Stimulated activated CD4-positive, alpha-beta T cell treated with anti-CD3 and anti-CD28 coated beads, Interleukin-2, amount 100 ng/mL, for 4 hours (primary cell): ENCODE data around the gene POLE3.
A peak's percentile ranks its signal among the peaks of the same experiment; 100 is the strongest.
"Not testable (repeated sequence)": the region's sequence is repeated elsewhere in the genome, so short reads cannot be mapped to it uniquely, and the experiment has no call there.

Experiments
- DNase-seq: peaks from one replicate; pipeline ENCODE4 v3.0.0-alpha.2; 2020; ENCODE audit warnings: low read depth

Gene POLE3

GRCh38 chr9:113410207-113410864 is at the start of gene POLE3, which contains the start of gene C9orf43:
TSS of gene POLE3 (minus strand) at chr9:113410675. CDS start at chr9:113410293, 382 bp downstream.
TSS of gene C9orf43 (plus strand) at chr9:113410747. CDS start at chr9:113413494, 2,747 bp downstream.
- DNase-seq = peak; percentile 92

- DNase-seq = no peak
Measured at GRCh38 chr9:113456235-113456634, 45.8 kb upstream of the POLE3 start.

GRCh38 chr9:113454914-113455761 is 44.7 kb upstream of the POLE3 start:
- DNase-seq = no peak

GRCh38 chr9:113452113-113452605 is 41.7 kb upstream of the POLE3 start:
- no peak for DNase-seq

- no peak for DNase-seq
Measured at GRCh38 chr9:113449376-113449775, 38.9 kb upstream of the POLE3 start.

- no peak for DNase-seq
Measured at GRCh38 chr9:113446323-113446740, 35.9 kb upstream of the POLE3 start.

GRCh38 chr9:113444736-113445135 is 34.3 kb upstream of the POLE3 start:
- DNase-seq = no peak

GRCh38 chr9:113437716-113438115 is 27.2 kb upstream of the POLE3 start:
- not testable (repeated sequence) for DNase-seq

GRCh38 chr9:113436728-113437515 is 26.4 kb upstream of the POLE3 start:
- no peak for DNase-seq

GRCh38 chr9:113431191-113431590 is 20.7 kb upstream of the POLE3 start:
- DNase-seq = no peak

GRCh38 chr9:113428062-113428615 is 17.7 kb upstream of the POLE3 start:
- DNase-seq = no peak

GRCh38 chr9:113427629-113428028 is 17.2 kb upstream of the POLE3 start:
- no peak for DNase-seq

- no peak for DNase-seq
Measured at GRCh38 chr9:113426701-113427100, 16.2 kb upstream of the POLE3 start.

- DNase-seq = no peak
Measured at GRCh38 chr9:113425072-113425471, 14.6 kb upstream of the POLE3 start.

GRCh38 chr9:113421726-113422125 is 11.3 kb upstream of the POLE3 start:
- DNase-seq = no peak

GRCh38 chr9:113417370-113417769 is 6.9 kb upstream of the POLE3 start:
- no peak for DNase-seq

GRCh38 chr9:113416149-113416721 is 5.8 kb upstream of the POLE3 start:
- no peak for DNase-seq

- no peak for DNase-seq
Measured at GRCh38 chr9:113409883-113410206, 630 bp downstream of the POLE3 start.

- DNase-seq = no peak
Measured at GRCh38 chr9:113409481-113409880, 994 bp downstream of the POLE3 start.

- DNase-seq = peak; percentile 28
Measured at GRCh38 chr9:113406873-113407511, 3.5 kb downstream of the POLE3 start.

- DNase-seq = not testable (repeated sequence)
Measured at GRCh38 chr9:113406353-113406752, 4.1 kb downstream of the POLE3 start.
